ENCODE data around the gene EPG5. TPM values are rescaled to one million over a fixed set of nuclear protein-coding genes. Genes with fewer than 3 reads are reported as not detected.

Gene EPG5
- total RNA-seq, 1 donor from 2014 or later: 38.3 TPM

GRCh38 chr18:46008531-46008930 is 41.4 kb upstream of the EPG5 start:
- ATAC-seq (ENCODE audit: low read depth) (no peak), DNase-seq (no peak)
- POLR2A ChIA-PET: no interaction called here
- no peak overlapping the region for H3K27ac Mint-ChIP-seq
- H3K36me3 Mint-ChIP-seq (ENCODE audit: low read depth): no peaks in the 10 kb centered on the region
- no peaks in the 10 kb centered on the region for H3K9me3 Mint-ChIP-seq
- no peaks in the 10 kb centered on the region for H3K27me3 Mint-ChIP-seq
- H3K4me1 Mint-ChIP-seq: peaks cover 8% of the 10 kb centered on the region
- no peak for TF ChIP-seq CTCF (IDR thresholded peaks at IDR 0.05)
- CTCF ChIA-PET: no interaction called here
- H3K4me3 Mint-ChIP-seq: no peak overlapping the region
- intact Hi-C loops (cut with micrococcal nuclease): no loop called here

- H3K4me1 Mint-ChIP-seq: peaks cover 3% of the 10 kb centered on the region
- H3K27me3 Mint-ChIP-seq: no peaks in the 10 kb centered on the region
- ATAC-seq (ENCODE audit: low read depth) (no peak), DNase-seq (no peak)
- ChIA-PET POLR2A (no interaction called here), CTCF (no interaction called here)
- H3K4me3 Mint-ChIP-seq: no peak overlapping the region
- H3K27ac Mint-ChIP-seq: no peak overlapping the region
- no peaks in the 10 kb centered on the region for H3K36me3 Mint-ChIP-seq (ENCODE audit: low read depth)
- intact Hi-C loops (cut with micrococcal nuclease): no loop called here
- TF ChIP-seq CTCF (IDR thresholded peaks at IDR 0.05): no peak
- H3K9me3 Mint-ChIP-seq: peaks cover 7% of the 10 kb centered on the region
These were observed 40.0 kb upstream of the EPG5 start for GRCh38 chr18:46007165-46007564.

- no peak overlapping the region for H3K27ac Mint-ChIP-seq
- peaks cover 1% of the 10 kb centered on the region for H3K4me1 Mint-ChIP-seq
- no peak for ATAC-seq (ENCODE audit: low read depth)
- CTCF ChIA-PET: no interaction called here
- TF ChIP-seq CTCF (IDR thresholded peaks at IDR 0.05): no peak
- no peak overlapping the region for H3K4me3 Mint-ChIP-seq
- POLR2A ChIA-PET: no interaction called here
- H3K9me3 Mint-ChIP-seq: peaks cover 15% of the 10 kb centered on the region
- intact Hi-C loops (cut with micrococcal nuclease): no loop called here
- DNase-seq: no peak
- no peaks in the 10 kb centered on the region for H3K36me3 Mint-ChIP-seq (ENCODE audit: low read depth)
- H3K27me3 Mint-ChIP-seq: no peaks in the 10 kb centered on the region
These were observed 35.8 kb upstream of the EPG5 start for GRCh38 chr18:46002934-46003333.

GRCh38 chr18:46001892-46002291 is 34.8 kb upstream of the EPG5 start:
- TF ChIP-seq CTCF (IDR thresholded peaks at IDR 0.05): no peak
- DNase-seq (no peak), ATAC-seq (ENCODE audit: low read depth) (no peak)
- no peak overlapping the region for H3K27ac Mint-ChIP-seq
- no peaks in the 10 kb centered on the region for H3K36me3 Mint-ChIP-seq (ENCODE audit: low read depth)
- no peak overlapping the region for H3K4me3 Mint-ChIP-seq
- ChIA-PET POLR2A (interaction anchor here (0.7 kb wide), 1 partner anchor 54 kb away, joined by 3 read pairs; no protein-coding TSS in a partner anchor), CTCF (no interaction called here)
- peaks cover 3% of the 10 kb centered on the region for H3K4me1 Mint-ChIP-seq
- peaks cover 15% of the 10 kb centered on the region for H3K9me3 Mint-ChIP-seq
- intact Hi-C loops (cut with micrococcal nuclease): no loop called here
- no peaks in the 10 kb centered on the region for H3K27me3 Mint-ChIP-seq

GRCh38 chr18:46001074-46001473 is 33.9 kb upstream of the EPG5 start:
- TF ChIP-seq CTCF (IDR thresholded peaks at IDR 0.05): no peak
- no peak for DNase-seq
- Mint-ChIP-seq H3K9me3 (peaks cover 15% of the 10 kb centered on the region), H3K27me3 (no peaks in the 10 kb centered on the region), H3K36me3 (ENCODE audit: low read depth) (no peaks in the 10 kb centered on the region), H3K4me1 (peaks cover 3% of the 10 kb centered on the region), H3K4me3 (no peak overlapping the region), H3K27ac (no peak overlapping the region)
- ATAC-seq (ENCODE audit: low read depth): no peak
- POLR2A ChIA-PET: no interaction called here
- CTCF ChIA-PET: no interaction called here
- intact Hi-C loops (cut with micrococcal nuclease): no loop called here

Data from activated B cell treated with CpG ODN at 0.5 μM for 24 hours (primary cell).